H9 (cell line): ENCODE measurements around the gene TM9SF2. TPM values are rescaled to one million over a fixed set of nuclear protein-coding genes. Genes with fewer than 3 reads are reported as not detected.

Experiments
- DNase-seq: peaks from one replicate; pipeline ENCODE4 v3.0.0-alpha.2; 2017
- H2AFZ ChIP-seq: one replicate; pipeline ENCODE4 v1.6.1; 2013; ENCODE audit warnings: mild to moderate bottlenecking, low read length, control low read depth, moderate library complexity
- H2AK5ac ChIP-seq: 2 replicates; pipeline ENCODE4 v1.6.1; 2013; ENCODE audit warnings: low read length, control low read depth, mixed read lengths; ENCODE audit not compliant: insufficient read length
- H2BK120ac ChIP-seq: one replicate; pipeline ENCODE4 v1.6.1; 2013; ENCODE audit warnings: low read depth, mild to moderate bottlenecking, low read length, control low read depth, inconsistent platforms; ENCODE audit not compliant: poor library complexity, severe bottlenecking
- H2BK12ac ChIP-seq: 2 replicates; pipeline ENCODE4 v1.6.1; 2013; ENCODE audit warnings: low read length, control low read depth, mixed read lengths, low read depth; ENCODE audit not compliant: insufficient read length
- H2BK15ac ChIP-seq: 2 replicates; pipeline ENCODE4 v1.6.1; 2013; ENCODE audit warnings: low read depth, low read length, control low read depth
- H2BK20ac ChIP-seq: one replicate; pipeline ENCODE4 v1.6.1; 2013; ENCODE audit warnings: low read depth, mild to moderate bottlenecking, low read length, control low read depth, inconsistent platforms; ENCODE audit not compliant: poor library complexity, severe bottlenecking
- H2BK5ac ChIP-seq: 2 replicates; pipeline ENCODE4 v1.6.1; 2013; ENCODE audit warnings: low read length, control low read depth, mixed read lengths; ENCODE audit not compliant: insufficient read length
- H3K14ac ChIP-seq: 2 replicates; pipeline ENCODE4 v1.6.1; 2013; ENCODE audit warnings: low read length, control low read depth; ENCODE audit not compliant: insufficient read depth
- H3K18ac ChIP-seq: 2 replicates; pipeline ENCODE4 v1.6.1; 2013; ENCODE audit warnings: low read depth, mild to moderate bottlenecking, mixed read lengths, low read length, control low read depth; ENCODE audit not compliant: insufficient read length
- H3K23ac ChIP-seq: 2 replicates; pipeline ENCODE4 v1.6.1; 2013; ENCODE audit warnings: low read length, control low read depth, mixed read lengths, low read depth; ENCODE audit not compliant: insufficient read length
- H3K23me2 ChIP-seq: 2 replicates; pipeline ENCODE4 v1.6.1; 2013; ENCODE audit warnings: low read depth, mild to moderate bottlenecking, mixed read lengths, low read length, control low read depth; ENCODE audit not compliant: insufficient read length, poor library complexity, severe bottlenecking
- H3K27ac ChIP-seq: 2 replicates; pipeline ENCODE4 v1.5.1; 2013; ENCODE audit warnings: low read length, control low read depth, mixed read lengths, low read depth; ENCODE audit not compliant: insufficient read length
- H3K27me3 ChIP-seq: 2 replicates; pipeline ENCODE4 v1.6.1; 2013; ENCODE audit warnings: low read length, control low read depth, inconsistent platforms; ENCODE audit not compliant: insufficient read depth
- H3K4ac ChIP-seq: 2 replicates; pipeline ENCODE4 v1.6.1; 2013; ENCODE audit warnings: low read depth, mild to moderate bottlenecking, control low read depth, inconsistent platforms, low read length, moderate library complexity
- H3K4me1 ChIP-seq: 2 replicates; pipeline ENCODE4 v1.6.1; 2013; ENCODE audit warnings: low read length, control low read depth, inconsistent platforms; ENCODE audit not compliant: insufficient read depth
- H3K4me2 ChIP-seq: 2 replicates; pipeline ENCODE4 v1.6.1; 2013; ENCODE audit warnings: low read length, control low read depth, mixed read lengths; ENCODE audit not compliant: insufficient read length, insufficient read depth
- H3K56ac ChIP-seq: 2 replicates; pipeline ENCODE4 v1.6.1; 2013; ENCODE audit warnings: low read depth, mild to moderate bottlenecking, mixed read lengths, low read length, control low read depth; ENCODE audit not compliant: insufficient read length
- H3K79me1 ChIP-seq: 2 replicates; pipeline ENCODE4 v1.6.1; 2013; ENCODE audit warnings: low read depth, mild to moderate bottlenecking, moderate library complexity, low read length, control low read depth, inconsistent platforms; ENCODE audit not compliant: insufficient read depth, poor library complexity, severe bottlenecking
- H3K79me2 ChIP-seq: 2 replicates; pipeline ENCODE4 v1.6.1; 2013; ENCODE audit warnings: low read length, control low read depth, inconsistent platforms; ENCODE audit not compliant: insufficient read depth
- H3K9ac ChIP-seq: 2 replicates; pipeline ENCODE4 v1.6.1; 2013; ENCODE audit warnings: low read length, control low read depth, mixed read lengths; ENCODE audit not compliant: insufficient read length; ENCODE audit errors: extremely low read depth
- H3K9me3 ChIP-seq: one replicate; pipeline ENCODE4 v1.6.1; 2013; ENCODE audit warnings: low read depth, low read length, inconsistent platforms; ENCODE audit not compliant: control insufficient read depth
- H3T11ph ChIP-seq: one replicate; pipeline ENCODE4 v1.6.1; 2013; ENCODE audit warnings: mild to moderate bottlenecking, low read length, control low read depth, inconsistent platforms
- H4K20me1 ChIP-seq: one replicate; pipeline ENCODE4 v1.6.1; 2013; ENCODE audit not compliant: control insufficient read depth, insufficient read length, insufficient read depth
- H4K5ac ChIP-seq: 2 replicates; pipeline ENCODE4 v1.6.1; 2013; ENCODE audit warnings: low read depth, mild to moderate bottlenecking, mixed read lengths, low read length, control low read depth; ENCODE audit not compliant: insufficient read length
- H4K8ac ChIP-seq: replicated peaks from 2 replicates; pipeline ENCODE4 v1.6.1; 2013; ENCODE audit warnings: low read length, control low read depth, mixed read lengths, low read depth; ENCODE audit not compliant: insufficient read length
- H4K91ac ChIP-seq: 2 replicates; pipeline ENCODE4 v1.6.1; 2013; ENCODE audit warnings: low read depth, mild to moderate bottlenecking, moderate library complexity, mixed read lengths, low read length, control low read depth; ENCODE audit not compliant: insufficient read length
- H3K27ac Mint-ChIP-seq, 3 experiments: 2 replicates in 2 of 3; 3 replicates in 1 of 3; pipeline ENCODE4 v1.8.0; 2020 to 2021; ENCODE audit warnings: mixed read lengths in 3 of 3, mild to moderate bottlenecking in 1 of 3, moderate library complexity in 1 of 3
- H3K27me3 Mint-ChIP-seq: 2 replicates; pipeline ENCODE4 v1.8.0; 2021; ENCODE audit warnings: low read depth, mild to moderate bottlenecking, moderate library complexity, mixed read lengths
- H3K36me3 Mint-ChIP-seq, 3 experiments: 2 replicates in 2 of 3; 3 replicates in 1 of 3; pipeline ENCODE4 v1.8.0; 2020 to 2021; ENCODE audit warnings: low read depth in 3 of 3, mixed read lengths in 3 of 3; ENCODE audit not compliant: insufficient read depth in 1 of 3
- H3K4me1 Mint-ChIP-seq, 2 experiments: 2 replicates each; pipeline ENCODE4 v1.8.0; 2020; ENCODE audit warnings: mixed read lengths in 2 of 2
- H3K4me3 Mint-ChIP-seq, 2 experiments: 2 replicates in 1 of 2; 3 replicates in 1 of 2; pipeline ENCODE4 v1.8.0; 2020 to 2021; ENCODE audit warnings: mild to moderate bottlenecking in 2 of 2, mixed read lengths in 2 of 2, moderate library complexity in 1 of 2
- H3K9me3 Mint-ChIP-seq, 2 experiments: 2 replicates in 1 of 2; 3 replicates in 1 of 2; pipeline ENCODE4 v1.8.0; 2020; ENCODE audit warnings: mild to moderate bottlenecking in 2 of 2, mixed read lengths in 2 of 2, moderate library complexity in 1 of 2
- WGBS: extraction: QIAGEN DNeasy Blood & Tissue Kit; methylation state at CpG from one replicate; pipeline ENCODE4 v1.1.7; 2013; ENCODE audit warnings: missing lambda C conversion rate, low lambda C conversion rate, mixed read lengths; ENCODE audit not compliant: insufficient read length; ENCODE audit errors: extremely low coverage; 5-methylcytosine and 5-hydroxymethylcytosine counted together
- total RNA-seq: library from RNA; stranded (reverse); gene quantifications from 2 replicates; pipeline ENCODE4 v1.2.1, GENCODE V29; 2021
- TF ChIP-seq, protein P1 (sequence below): fragments of 200-600 bp; sonication (generic); conservative IDR thresholded peaks from 3 replicates; pipeline ENCODE4 v1.8.0; 2021; ENCODE audit warnings: antibody characterized with exemption, mild to moderate bottlenecking

The TM9SF2 gene
- total RNA-seq, 1 experiment from 2014 or later = 86.1 TPM

DNA sequence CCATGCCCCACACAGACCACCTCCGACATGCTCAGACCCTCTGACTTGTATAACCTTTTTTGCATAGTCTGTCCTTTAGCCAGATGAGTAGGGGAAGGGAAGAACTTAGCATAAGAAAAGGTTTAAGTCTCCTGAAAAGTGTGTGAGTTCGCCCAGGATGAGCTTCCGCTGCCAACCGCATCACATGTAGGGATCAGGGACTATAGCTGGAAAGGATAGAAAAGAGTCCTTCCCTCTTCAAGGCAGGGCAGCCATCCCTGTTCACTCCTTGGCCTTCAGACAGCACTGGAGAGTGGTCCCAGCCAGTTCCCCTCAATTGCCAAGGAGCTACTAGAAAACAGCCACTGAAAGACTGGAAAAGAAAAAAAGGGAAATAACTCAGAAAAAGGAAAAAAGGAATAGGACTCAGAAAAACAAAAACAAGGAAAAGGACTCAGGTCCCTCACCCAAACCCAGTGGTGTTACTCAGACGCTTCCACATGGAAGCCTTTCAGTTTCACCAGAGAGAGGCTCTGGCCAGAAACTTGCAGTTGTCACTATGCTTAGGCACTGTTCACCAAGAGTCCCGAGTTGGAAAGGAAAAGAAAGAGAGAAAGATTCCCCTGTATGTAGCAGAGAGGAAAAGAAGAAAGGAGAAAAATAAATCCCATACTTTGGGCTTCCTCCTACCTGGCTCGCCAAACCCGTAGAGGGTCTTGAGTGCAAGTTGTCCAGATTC lies 5.6 kb upstream of the TM9SF2 start:
- Mint-ChIP-seq H3K36me3 (peaks cover 5 to 37% (median 12%) of the 10 kb centered on the region in 3 experiments), H3K9me3 (peaks cover 27 to 28% of the 10 kb centered on the region in 2 experiments; a peak in 4 of 5 replicates), H3K27ac (peak overlapping the region; percentile 34 to 95 (median 87); a peak in 5 of 7 replicates), H3K4me3 (peak overlapping the region in 1 of 2 experiments; percentile 31; a peak in 2 of 5 replicates), H3K4me1 (peaks cover 30 to 35% of the 10 kb centered on the region in 2 experiments), H3K27me3 (peaks cover 2% of the 10 kb centered on the region; the same call in 1 of the 2 replicates)
- no peak overlapping the region for H2BK5ac ChIP-seq
- H3K9me3 ChIP-seq = no peaks in the 10 kb centered on the region
- H3K4ac ChIP-seq = no peak overlapping the region
- H3K79me1 ChIP-seq = no peaks in the 10 kb centered on the region
- no peak overlapping the region for H2BK15ac ChIP-seq
- no peak overlapping the region for H3K27ac ChIP-seq
- DNase-seq = no peak
- no peaks in the 10 kb centered on the region for H3K27me3 ChIP-seq
- no peak overlapping the region for H4K5ac ChIP-seq
- no peaks in the 10 kb centered on the region for H3K79me2 ChIP-seq
- TF ChIP-seq, protein P1, sequence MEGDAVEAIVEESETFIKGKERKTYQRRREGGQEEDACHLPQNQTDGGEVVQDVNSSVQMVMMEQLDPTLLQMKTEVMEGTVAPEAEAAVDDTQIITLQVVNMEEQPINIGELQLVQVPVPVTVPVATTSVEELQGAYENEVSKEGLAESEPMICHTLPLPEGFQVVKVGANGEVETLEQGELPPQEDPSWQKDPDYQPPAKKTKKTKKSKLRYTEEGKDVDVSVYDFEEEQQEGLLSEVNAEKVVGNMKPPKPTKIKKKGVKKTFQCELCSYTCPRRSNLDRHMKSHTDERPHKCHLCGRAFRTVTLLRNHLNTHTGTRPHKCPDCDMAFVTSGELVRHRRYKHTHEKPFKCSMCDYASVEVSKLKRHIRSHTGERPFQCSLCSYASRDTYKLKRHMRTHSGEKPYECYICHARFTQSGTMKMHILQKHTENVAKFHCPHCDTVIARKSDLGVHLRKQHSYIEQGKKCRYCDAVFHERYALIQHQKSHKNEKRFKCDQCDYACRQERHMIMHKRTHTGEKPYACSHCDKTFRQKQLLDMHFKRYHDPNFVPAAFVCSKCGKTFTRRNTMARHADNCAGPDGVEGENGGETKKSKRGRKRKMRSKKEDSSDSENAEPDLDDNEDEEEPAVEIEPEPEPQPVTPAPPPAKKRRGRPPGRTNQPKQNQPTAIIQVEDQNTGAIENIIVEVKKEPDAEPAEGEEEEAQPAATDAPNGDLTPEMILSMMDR = no peak
- no peak overlapping the region for H2AFZ ChIP-seq
- H3K9ac ChIP-seq = no peak overlapping the region
- no peak overlapping the region for H2BK20ac ChIP-seq
- H2BK120ac ChIP-seq = no peak overlapping the region
- no peak overlapping the region for H3K18ac ChIP-seq
- H2BK12ac ChIP-seq = no peak overlapping the region
- H3K14ac ChIP-seq = no peak overlapping the region
- H3K23ac ChIP-seq = no peak overlapping the region
- no peak overlapping the region for H3K56ac ChIP-seq
- H4K20me1 ChIP-seq = no peaks in the 10 kb centered on the region
- H4K91ac ChIP-seq = no peak overlapping the region
- H2AK5ac ChIP-seq = no peak overlapping the region
- no peak overlapping the region for H4K8ac ChIP-seq
- H3T11ph ChIP-seq = no peak overlapping the region
- no CpG with 5 or more reads among the region's 8 CpGs for WGBS
- peaks cover 5% of the 10 kb centered on the region for H3K23me2 ChIP-seq
- peak overlapping the region; percentile 13 for H3K4me2 ChIP-seq
- no peaks in the 10 kb centered on the region for H3K4me1 ChIP-seq
